IPS-11a (cell line): ENCODE results near the gene DCAF15.
A peak's percentile ranks its signal among the peaks of the same experiment; 100 is the strongest.

Experiments used
- H3K4me3 ChIP-seq: one replicate; pipeline ENCODE4 v1.5.1; 2013; ENCODE audit warnings: low read depth, low read length, control low read depth

Gene DCAF15

DNA sequence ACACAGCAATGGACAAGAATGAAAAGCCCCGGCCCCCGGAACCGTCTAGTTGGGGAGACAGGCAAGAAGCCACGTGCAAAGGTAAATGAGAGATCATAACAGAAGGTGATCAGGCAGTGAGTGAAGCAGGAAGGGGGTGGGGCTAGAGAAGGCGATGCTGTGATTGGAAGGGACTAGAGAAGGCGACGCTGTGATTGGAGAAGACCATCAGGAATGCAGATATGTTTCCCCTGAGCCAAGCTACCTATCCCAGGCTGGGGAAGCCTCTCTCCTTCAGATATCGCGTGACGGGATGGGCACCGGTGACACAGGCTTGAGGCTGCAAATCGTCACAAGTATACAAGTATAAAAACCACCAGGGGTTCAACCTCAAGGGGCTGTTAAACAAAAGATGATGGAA, 21.8 kb downstream of the DCAF15 start:
- no peak overlapping the region for H3K4me3 ChIP-seq

DNA sequence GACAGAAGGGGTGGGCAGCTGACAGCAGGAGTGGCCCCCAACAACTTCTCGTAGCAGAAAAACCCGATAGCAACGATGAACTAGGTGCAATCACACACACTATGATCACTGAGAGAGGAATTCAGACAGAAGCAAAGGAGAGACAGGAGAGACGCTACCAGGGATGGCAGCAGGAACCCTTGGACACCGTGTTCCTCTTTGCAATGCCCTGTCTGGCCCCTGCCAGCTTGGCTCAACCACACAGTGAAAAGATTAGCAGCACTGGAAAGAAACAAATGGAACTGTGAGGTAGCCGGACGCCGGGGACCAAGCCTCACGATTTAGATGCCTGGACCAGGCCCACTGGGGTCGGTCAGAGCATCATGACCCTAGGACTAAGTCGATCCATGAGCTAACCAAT, 23.6 kb downstream of the DCAF15 start:
- H3K4me3 ChIP-seq, result no peak overlapping the region

- no peak overlapping the region for H3K4me3 ChIP-seq
Measured at GRCh38 chr19:13976446-13976845, 24.1 kb downstream of the DCAF15 start.

DNA sequence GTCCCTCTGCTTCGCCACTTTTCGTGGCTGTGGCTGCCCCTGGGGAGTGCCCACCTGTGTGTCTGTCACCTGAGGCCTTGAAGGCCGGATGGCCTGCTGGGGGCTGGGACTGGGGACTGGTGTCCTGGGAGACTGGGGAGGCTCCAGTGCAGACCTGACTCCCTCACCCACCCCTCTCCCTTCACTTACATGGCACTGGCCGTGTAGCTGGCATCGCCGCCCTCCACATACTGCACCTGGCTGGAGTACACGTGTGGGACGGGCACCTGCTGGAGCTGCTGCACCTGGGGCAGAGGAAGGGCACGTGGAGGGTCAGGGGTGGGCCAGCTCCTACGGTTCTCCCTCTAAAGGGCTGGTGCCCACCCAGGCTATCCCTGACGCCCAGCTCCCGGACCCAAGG, 25.5 kb downstream of the DCAF15 start:
- H3K4me3 ChIP-seq, result no peak overlapping the region

DNA sequence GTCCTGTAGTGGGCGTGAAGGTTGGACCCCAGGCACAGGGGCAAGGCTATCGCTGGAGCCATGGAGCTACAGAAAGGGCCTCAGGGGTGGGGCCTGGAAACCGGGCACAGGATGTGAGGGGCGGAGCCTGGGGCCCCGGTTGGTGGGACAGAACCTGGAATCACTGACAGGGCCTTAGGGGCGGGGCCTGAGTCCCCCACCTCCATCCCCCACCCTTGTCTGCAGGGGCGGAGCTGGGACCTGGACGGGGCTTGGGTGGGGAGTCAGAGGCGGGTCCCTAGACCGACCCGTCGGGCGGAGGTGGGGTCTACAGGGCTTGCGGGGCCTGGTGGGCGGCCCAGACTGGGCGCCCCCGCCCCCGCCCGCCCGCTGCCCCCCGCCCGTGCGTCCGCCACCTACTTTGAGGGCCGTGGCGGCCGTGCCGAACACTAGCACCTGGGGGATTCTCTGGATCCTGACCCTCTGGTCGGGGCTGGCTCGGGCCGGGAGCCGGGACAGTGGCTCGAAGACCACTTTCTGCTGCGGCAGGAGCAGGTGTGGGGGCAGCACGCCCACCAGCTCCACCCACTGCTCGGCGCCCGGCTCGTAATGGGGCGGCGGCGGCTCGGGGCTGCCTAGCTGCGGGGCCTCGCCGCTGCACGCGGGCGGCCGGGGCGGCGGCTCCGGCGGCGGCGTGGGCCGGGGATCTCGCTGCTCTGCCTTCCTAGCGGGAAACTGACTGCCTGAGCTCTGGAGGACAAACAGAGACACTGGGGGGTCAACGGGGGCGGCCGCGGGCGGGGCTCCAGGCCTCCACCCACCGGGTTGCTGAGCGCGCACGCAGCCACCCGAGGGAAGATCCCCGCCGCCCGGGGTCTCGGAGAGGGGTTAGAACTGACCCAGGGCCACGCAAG, 26.3 kb downstream of the DCAF15 start:
- peak overlapping the region; percentile 37 for H3K4me3 ChIP-seq

- H3K4me3 ChIP-seq, result peak overlapping the region; percentile 37
Measured at GRCh38 chr19:13979244-13979615, 26.9 kb downstream of the DCAF15 start.

- no peak overlapping the region for H3K4me3 ChIP-seq
Measured at GRCh38 chr19:13979686-13980085, 27.4 kb downstream of the DCAF15 start.

DNA sequence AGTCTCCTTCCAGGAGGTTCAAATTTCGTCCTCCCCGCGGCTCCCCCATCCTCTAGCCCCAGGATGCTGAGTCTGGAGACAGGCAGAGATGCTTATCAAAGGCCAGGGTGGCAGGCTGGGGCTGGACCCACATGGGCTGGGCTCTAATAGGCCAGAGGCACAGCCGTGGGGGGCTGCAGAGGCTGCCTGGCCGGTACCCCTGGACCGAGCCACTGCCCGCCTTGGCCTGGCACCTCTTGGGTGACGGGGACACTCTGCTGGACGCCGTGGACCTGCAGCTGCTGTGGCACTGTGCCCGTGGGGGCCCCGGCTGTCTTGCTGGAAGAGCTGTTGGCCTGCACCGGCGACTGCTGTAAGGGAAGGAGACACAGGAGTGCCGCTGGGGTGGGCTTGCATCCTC, 28.0 kb downstream of the DCAF15 start:
- no peak overlapping the region for H3K4me3 ChIP-seq

- no peak overlapping the region for H3K4me3 ChIP-seq
Measured at GRCh38 chr19:13981021-13981420, 28.7 kb downstream of the DCAF15 start.

GRCh38 chr19:13981467-13981866, 29.2 kb downstream of the DCAF15 start:
- H3K4me3 ChIP-seq, result no peak overlapping the region

- no peak overlapping the region for H3K4me3 ChIP-seq
Measured at GRCh38 chr19:13981988-13982501, 29.7 kb downstream of the DCAF15 start.

- no peak overlapping the region for H3K4me3 ChIP-seq
Measured at GRCh38 chr19:13982773-13983172, 30.5 kb downstream of the DCAF15 start.

DNA sequence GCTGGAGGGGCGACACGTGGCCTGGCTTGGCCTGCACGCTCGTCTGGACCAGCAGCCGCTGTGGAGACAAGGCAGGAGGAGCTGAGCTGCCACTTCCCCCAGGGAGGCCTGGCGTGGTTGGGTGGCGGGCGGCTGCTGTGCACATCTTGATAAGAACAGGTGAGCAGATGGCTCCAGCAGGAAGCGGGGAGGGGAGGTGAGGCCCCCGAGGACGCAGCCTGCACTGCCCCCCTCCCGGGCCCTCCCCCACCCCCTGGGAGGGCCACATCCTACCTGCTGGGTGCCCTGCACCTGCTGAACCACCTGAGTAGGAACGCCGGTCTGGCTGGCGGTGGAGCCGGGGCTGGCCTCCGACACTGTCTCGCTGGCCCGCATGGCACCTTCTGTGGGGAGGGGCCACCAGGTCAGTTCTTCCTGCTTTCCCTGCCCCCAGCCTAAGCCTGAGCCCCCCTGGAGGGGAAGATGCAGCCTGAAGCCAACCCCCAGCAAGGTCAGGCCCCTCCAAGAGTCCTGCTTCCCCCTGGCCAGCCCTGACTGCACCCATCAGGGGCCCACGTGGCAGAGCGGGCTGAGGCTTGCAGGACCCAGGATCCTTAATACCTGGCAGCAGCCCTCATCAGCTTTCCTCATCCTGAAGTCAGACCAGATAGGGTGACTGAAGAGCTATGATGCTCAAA, 31.0 kb downstream of the DCAF15 start:
- H3K4me3 ChIP-seq, result no peak overlapping the region

GRCh38 chr19:13984186-13984585, 31.9 kb downstream of the DCAF15 start:
- H3K4me3 ChIP-seq, result no peak overlapping the region

DNA sequence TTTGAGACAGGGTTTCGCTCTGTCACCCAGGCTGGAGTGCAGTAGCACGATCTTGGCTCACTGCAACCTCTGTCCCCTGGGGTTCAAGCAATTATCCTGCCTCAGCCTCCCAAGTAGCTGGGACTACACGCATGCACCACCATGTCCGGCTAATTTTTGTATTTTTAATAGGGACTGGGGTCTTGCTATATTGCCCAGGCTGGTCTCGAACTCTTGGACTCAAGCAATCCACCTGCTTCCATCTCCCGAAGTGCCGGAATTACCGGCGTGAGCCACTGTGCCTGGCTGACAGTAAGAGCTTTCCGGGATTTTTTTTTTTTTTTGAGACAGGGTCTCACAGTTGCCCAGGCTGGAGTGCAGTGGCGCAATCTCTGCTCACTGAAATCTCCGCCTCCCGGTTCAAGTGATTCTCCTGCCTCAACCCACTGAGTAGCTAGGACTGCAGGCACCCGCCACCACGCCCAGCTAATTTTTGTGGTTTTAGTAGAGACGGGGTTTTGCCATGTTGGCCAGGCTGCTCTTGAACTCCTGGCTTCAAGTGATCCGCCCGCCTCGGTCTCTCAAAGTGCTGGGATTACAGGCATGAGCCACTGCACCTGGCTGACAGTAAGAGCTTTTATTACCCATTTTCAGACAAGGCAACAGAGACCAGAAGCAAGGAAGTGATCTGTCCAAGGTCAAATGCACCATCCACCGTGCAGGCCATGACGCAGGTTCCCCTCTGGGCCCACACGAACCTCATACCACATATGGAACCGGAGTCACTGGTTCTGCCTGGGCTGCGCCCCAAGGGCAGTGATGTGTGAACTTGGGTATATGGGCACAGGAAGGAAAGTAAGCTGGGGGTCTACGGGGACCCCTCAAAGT, 32.8 kb downstream of the DCAF15 start:
- H3K4me3 ChIP-seq, result no peak overlapping the region

GRCh38 chr19:13985771-13986347, 33.5 kb downstream of the DCAF15 start:
- no peak overlapping the region for H3K4me3 ChIP-seq

- no peak overlapping the region for H3K4me3 ChIP-seq
Measured at GRCh38 chr19:13986348-13986904, 34.1 kb downstream of the DCAF15 start.

GRCh38 chr19:13987101-13987890, 35.0 kb downstream of the DCAF15 start:
- H3K4me3 ChIP-seq, result no peak overlapping the region

DNA sequence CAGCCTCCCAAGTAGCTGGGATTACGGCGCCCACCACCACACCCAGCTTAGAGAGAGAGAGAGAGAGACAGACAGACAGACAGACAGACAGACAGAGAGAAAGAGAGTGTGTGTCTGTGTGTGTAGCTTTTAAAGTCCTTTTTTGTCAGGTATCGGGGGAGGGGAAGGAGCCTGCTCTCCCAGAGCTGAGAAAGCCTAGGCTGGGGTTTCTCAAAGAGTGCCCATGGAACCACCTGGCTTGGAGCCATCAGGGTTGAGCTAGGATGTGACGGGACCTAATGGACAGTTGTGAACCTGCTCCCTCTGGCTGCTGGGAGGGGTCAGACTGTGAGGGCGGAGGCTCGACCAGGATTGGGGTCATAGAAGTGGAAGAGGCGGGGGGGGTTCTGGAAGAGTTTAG, 37.2 kb downstream of the DCAF15 start:
- H3K4me3 ChIP-seq, result no peak overlapping the region

DNA sequence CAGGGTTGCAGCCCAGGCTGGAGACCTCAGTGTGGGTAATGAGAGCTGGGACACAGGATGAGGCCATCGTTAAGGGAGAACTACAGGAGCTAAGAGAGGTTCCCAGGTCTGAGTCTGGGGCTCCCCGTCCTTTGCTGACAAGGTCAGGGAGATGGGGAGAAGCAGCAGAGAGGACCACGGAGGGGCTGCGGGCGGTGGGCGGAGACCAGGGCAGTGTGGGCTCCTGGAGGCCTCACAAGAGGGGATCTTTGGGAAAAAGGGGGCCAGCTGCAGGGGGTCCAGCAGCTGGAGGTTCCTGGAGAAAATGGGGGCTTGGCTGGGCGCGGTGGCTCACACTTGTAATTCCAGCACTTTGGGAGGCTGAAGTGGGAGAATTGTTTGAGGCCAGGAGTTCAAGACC, 37.8 kb downstream of the DCAF15 start:
- no peak overlapping the region for H3K4me3 ChIP-seq
